Glutamatergic neuron (in vitro differentiated cells): ENCODE data around the gene RHBDD3. TPM values are rescaled to one million over a fixed set of nuclear protein-coding genes. Genes with fewer than 3 reads are reported as not detected.

Experiments
- DNase-seq: peaks from one replicate; pipeline ENCODE4 v3.0.0; 2022
- H3K27ac Mint-ChIP-seq: one replicate; pipeline ENCODE4 v1.8.0; 2020; ENCODE audit warnings: mild to moderate bottlenecking, mixed read lengths, inconsistent platforms; ENCODE audit not compliant: unreplicated experiment
- H3K27me3 Mint-ChIP-seq: one replicate; pipeline ENCODE4 v1.8.0; 2020; ENCODE audit warnings: mild to moderate bottlenecking, moderate library complexity, mixed read lengths, inconsistent platforms; ENCODE audit not compliant: unreplicated experiment
- H3K36me3 Mint-ChIP-seq: one replicate; pipeline ENCODE4 v1.8.0; 2020; ENCODE audit warnings: mild to moderate bottlenecking, mixed read lengths, inconsistent platforms; ENCODE audit not compliant: unreplicated experiment
- H3K4me1 Mint-ChIP-seq: one replicate; pipeline ENCODE4 v1.8.0; 2020; ENCODE audit warnings: mild to moderate bottlenecking, low read depth, mixed read lengths, inconsistent platforms; ENCODE audit not compliant: unreplicated experiment
- H3K4me3 Mint-ChIP-seq: one replicate; pipeline ENCODE4 v1.8.0; 2020; ENCODE audit warnings: mild to moderate bottlenecking, mixed read lengths, inconsistent platforms; ENCODE audit not compliant: unreplicated experiment
- H3K9me3 Mint-ChIP-seq: one replicate; pipeline ENCODE4 v1.8.0; 2020; ENCODE audit warnings: mild to moderate bottlenecking, moderate library complexity, mixed read lengths, inconsistent platforms; ENCODE audit not compliant: unreplicated experiment
- total RNA-seq: library from RNA; stranded (reverse); fragmentation: NEBNext Ultra II Directional; extraction: Animal tissue kit (Norgen Biotek cat#: 25700); gene quantifications from one replicate; pipeline ENCODE4 v1.2.1, GENCODE V29; 2021; ENCODE audit not compliant: unreplicated experiment
- TF ChIP-seq, protein P1 (sequence below): fragments of 200-600 bp; sonication (generic); IDR thresholded peaks from one replicate; pipeline ENCODE4 v1.5.0; 2021; ENCODE audit not compliant: partially characterized antibody, unreplicated experiment

Gene RHBDD3
- total RNA-seq, 1 donor from 2014 or later = 50.4 TPM

GRCh38 chr22:29231971-29232959 lies 35.5 kb downstream of the RHBDD3 start:
- H3K4me3 Mint-ChIP-seq = no peak overlapping the region
- peaks cover 5% of the 10 kb centered on the region for H3K36me3 Mint-ChIP-seq
- H3K4me1 Mint-ChIP-seq = no peaks in the 10 kb centered on the region
- peaks cover 2% of the 10 kb centered on the region for H3K9me3 Mint-ChIP-seq
- no peak overlapping the region for H3K27ac Mint-ChIP-seq
- H3K27me3 Mint-ChIP-seq = peaks cover 6% of the 10 kb centered on the region
- DNase-seq = peak; percentile 9
- TF ChIP-seq, protein P1, sequence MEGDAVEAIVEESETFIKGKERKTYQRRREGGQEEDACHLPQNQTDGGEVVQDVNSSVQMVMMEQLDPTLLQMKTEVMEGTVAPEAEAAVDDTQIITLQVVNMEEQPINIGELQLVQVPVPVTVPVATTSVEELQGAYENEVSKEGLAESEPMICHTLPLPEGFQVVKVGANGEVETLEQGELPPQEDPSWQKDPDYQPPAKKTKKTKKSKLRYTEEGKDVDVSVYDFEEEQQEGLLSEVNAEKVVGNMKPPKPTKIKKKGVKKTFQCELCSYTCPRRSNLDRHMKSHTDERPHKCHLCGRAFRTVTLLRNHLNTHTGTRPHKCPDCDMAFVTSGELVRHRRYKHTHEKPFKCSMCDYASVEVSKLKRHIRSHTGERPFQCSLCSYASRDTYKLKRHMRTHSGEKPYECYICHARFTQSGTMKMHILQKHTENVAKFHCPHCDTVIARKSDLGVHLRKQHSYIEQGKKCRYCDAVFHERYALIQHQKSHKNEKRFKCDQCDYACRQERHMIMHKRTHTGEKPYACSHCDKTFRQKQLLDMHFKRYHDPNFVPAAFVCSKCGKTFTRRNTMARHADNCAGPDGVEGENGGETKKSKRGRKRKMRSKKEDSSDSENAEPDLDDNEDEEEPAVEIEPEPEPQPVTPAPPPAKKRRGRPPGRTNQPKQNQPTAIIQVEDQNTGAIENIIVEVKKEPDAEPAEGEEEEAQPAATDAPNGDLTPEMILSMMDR = no peak

DNA sequence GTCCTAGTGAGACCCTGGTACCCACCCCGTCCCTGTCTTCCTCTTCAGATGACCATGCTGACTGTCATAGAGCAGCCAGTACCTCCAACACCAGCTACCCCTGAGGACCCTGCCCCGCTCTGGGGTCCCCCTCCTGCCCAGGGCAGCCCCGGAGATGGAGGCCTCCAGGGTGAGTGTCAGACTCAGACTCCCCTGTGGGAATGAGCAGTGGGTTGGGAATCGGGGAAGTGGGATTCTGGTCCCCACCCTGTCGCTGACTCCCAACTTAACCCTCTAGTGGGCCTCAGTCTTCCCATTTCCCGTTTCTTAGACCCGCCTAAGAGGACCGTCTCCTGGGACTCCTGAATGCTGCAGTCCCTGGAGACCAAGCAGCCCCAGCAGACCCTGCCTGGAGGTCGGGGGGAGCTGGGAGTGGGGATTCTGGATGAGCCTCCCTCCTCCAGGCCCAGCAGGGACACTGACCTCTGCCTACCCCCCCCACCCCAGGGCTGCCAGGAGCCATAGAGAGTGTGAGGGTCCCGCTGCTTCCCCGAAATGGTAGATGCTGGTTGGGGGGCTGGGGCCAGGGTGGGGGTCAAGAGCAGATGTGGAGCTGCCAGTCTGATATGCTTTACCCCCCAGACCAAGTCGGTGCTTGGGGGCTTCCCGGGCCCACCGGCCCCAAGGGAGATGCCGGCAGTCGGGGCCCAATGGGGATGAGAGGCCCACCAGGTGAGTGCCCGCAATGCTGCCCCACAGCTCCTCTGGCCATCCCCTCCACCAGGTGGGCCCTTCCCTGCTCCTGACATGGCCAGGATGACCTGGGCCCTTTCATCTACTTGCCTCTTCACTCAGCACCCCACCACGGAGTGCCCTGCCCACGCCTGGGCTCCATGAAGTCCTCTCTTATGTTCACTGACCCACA lies 36.6 kb downstream of the RHBDD3 start:
- Mint-ChIP-seq H3K4me3 (no peak overlapping the region), H3K27ac (no peak overlapping the region), H3K4me1 (no peaks in the 10 kb centered on the region), H3K27me3 (peaks cover 9% of the 10 kb centered on the region), H3K36me3 (peaks cover 5% of the 10 kb centered on the region), H3K9me3 (peaks cover 6% of the 10 kb centered on the region)
- TF ChIP-seq, protein P1 = no peak
- peak; percentile 12 for DNase-seq

- Mint-ChIP-seq H3K36me3 (no peaks in the 10 kb centered on the region), H3K9me3 (peaks cover 4% of the 10 kb centered on the region), H3K27ac (no peak overlapping the region), H3K4me3 (no peak overlapping the region), H3K4me1 (no peaks in the 10 kb centered on the region), H3K27me3 (peaks cover 3% of the 10 kb centered on the region)
- DNase-seq = peak; percentile 15
- TF ChIP-seq, protein P1 = no peak
Measured at GRCh38 chr22:29226351-29226981, 41.3 kb downstream of the RHBDD3 start.

GRCh38 chr22:29225422-29226090 lies 42.2 kb downstream of the RHBDD3 start:
- Mint-ChIP-seq H3K36me3 (no peaks in the 10 kb centered on the region), H3K9me3 (peaks cover 4% of the 10 kb centered on the region), H3K4me3 (no peak overlapping the region), H3K27me3 (peaks cover 4% of the 10 kb centered on the region), H3K27ac (no peak overlapping the region), H3K4me1 (no peaks in the 10 kb centered on the region)
- DNase-seq = peak; percentile 52
- TF ChIP-seq, protein P1 = no peak
